NCI-H446 treated with DMSO at 0.1 percent for 48 hours (cell line): ENCODE measurements around the gene CTAG2.
"Not testable (repeated sequence)": the region's sequence is repeated elsewhere in the genome, so short reads cannot be mapped to it uniquely, and the experiment has no call there.

Experiments
- DNase-seq: peaks from one replicate; lab custom pipeline; 2025; lab: John Stamatoyannopoulos, UW

The CTAG2 gene

GRCh38 chrX:154648931-154649330, 4.4 kb downstream of the CTAG2 start:
- DNase-seq, result no peak

- DNase-seq, result not testable (repeated sequence)
These were observed 7.5 kb downstream of the CTAG2 start for GRCh38 chrX:154645745-154646378.

- not testable (repeated sequence) for DNase-seq
These were observed 9.7 kb downstream of the CTAG2 start for GRCh38 chrX:154643708-154644107.

- not testable (repeated sequence) for DNase-seq
These were observed 11.6 kb downstream of the CTAG2 start for GRCh38 chrX:154641740-154642139.

- DNase-seq, result not testable (repeated sequence)
These were observed 19.7 kb downstream of the CTAG2 start for GRCh38 chrX:154633661-154634060.

GRCh38 chrX:154630949-154631348, 22.4 kb downstream of the CTAG2 start:
- DNase-seq, result not testable (repeated sequence)

GRCh38 chrX:154628960-154629359, 24.4 kb downstream of the CTAG2 start:
- DNase-seq, result not testable (repeated sequence)

GRCh38 chrX:154620767-154621414, 32.5 kb downstream of the CTAG2 start:
- not testable (repeated sequence) for DNase-seq

GRCh38 chrX:154619182-154619581, 34.2 kb downstream of the CTAG2 start, which contains the start of gene CTAG1B:
CTAG1B (minus strand) TSS chrX:154619282; CDS start chrX:154619218, 64 bp downstream.
- DNase-seq, result not testable (repeated sequence)

GRCh38 chrX:154613586-154613985, 39.8 kb downstream of the CTAG2 start:
- DNase-seq, result not testable (repeated sequence)

- not testable (repeated sequence) for DNase-seq
These were observed 42.2 kb downstream of the CTAG2 start for GRCh38 chrX:154611146-154611545.

GRCh38 chrX:154608823-154609222, 44.6 kb downstream of the CTAG2 start:
- DNase-seq, result not testable (repeated sequence)

GRCh38 chrX:154607976-154608375, 45.4 kb downstream of the CTAG2 start:
- DNase-seq, result not testable (repeated sequence)

- DNase-seq, result peak; percentile 7
These were observed 46.0 kb downstream of the CTAG2 start for GRCh38 chrX:154607370-154607769.

GRCh38 chrX:154605566-154605965, 47.8 kb downstream of the CTAG2 start:
- no peak for DNase-seq

GRCh38 chrX:154603438-154604430, 49.6 kb downstream of the CTAG2 start:
- no peak for DNase-seq

GRCh38 chrX:154602766-154603437, 50.5 kb downstream of the CTAG2 start:
- no peak for DNase-seq

- no peak for DNase-seq
These were observed 51.2 kb downstream of the CTAG2 start for GRCh38 chrX:154602226-154602625.
